Right renal cortex interstitium (tissue), 3 donors: Measurements from ENCODE around the gene CYBA. TPM values are rescaled to one million over a fixed set of nuclear protein-coding genes. Genes with fewer than 3 reads are reported as not detected.

Experiments
- DNase-seq, 3 donors: peaks; one replicate each; pipeline ENCODE4 v3.0.0-alpha.2; 2013; ENCODE audit warnings: low read depth in 3 of 3, low spot score in 2 of 3
- polyA plus RNA-seq, 3 donors: library from polyadenylated mRNA; unstranded; fragments of 120-200 nt; gene quantifications; one replicate each; pipeline ENCODE4 v1.2.1, GENCODE V29; 2013; ENCODE audit not compliant: insufficient read length in 3 of 3

Gene CYBA
- 100 to 1,000 TPM in 1 of 3 donors, 10 to 100 TPM in 2; 71.7 to 102 (median 87.1) TPM for polyA plus RNA-seq

DNA sequence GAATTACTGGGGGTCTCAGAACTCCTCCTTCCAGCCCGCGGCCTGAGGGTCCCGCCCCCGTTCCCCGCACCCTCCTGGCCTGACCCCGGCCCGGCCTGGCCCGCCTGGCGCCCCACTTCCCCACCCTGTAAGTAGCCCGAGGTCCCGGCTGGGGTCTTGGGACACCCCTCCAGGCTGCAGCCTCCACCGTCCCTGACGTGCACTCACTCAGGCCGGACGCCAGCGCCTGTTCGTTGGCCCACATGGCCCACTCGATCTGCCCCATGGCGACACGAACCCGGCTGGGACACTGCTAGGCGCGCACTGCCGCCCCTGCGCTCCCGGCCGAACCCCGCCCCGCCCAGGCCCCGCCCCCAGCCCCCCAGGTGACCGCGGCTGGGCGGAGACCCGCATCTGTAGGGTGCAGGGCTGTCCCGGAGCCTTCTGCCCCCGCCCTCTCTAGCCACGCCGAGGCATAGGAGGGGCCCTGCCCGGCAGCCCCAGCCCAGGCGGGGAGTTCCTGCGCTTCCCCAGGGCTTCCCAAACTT is at the start of gene CYBA:
CYBA (minus strand) TSS at position 305 of the 527 bp plus-strand sequence; CDS start at position 265, 40 bp downstream.
- no peak for DNase-seq

DNA sequence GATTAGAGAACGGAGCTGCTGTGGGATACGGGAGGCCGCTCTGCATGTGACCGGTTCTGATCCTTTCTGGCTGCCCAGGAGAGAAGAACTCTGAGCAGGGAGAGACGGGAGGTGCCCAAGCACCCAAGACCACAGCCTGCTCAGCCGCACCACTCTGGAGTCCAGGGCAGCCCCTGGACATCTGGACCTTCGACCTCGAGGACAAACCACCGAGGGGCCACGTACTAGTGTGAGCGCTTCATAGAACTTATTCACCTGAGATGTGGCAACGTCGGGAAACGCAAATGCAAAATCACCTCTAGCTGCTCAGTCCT is 49.4 kb upstream of the CYBA start:
- no peak for DNase-seq

DNA sequence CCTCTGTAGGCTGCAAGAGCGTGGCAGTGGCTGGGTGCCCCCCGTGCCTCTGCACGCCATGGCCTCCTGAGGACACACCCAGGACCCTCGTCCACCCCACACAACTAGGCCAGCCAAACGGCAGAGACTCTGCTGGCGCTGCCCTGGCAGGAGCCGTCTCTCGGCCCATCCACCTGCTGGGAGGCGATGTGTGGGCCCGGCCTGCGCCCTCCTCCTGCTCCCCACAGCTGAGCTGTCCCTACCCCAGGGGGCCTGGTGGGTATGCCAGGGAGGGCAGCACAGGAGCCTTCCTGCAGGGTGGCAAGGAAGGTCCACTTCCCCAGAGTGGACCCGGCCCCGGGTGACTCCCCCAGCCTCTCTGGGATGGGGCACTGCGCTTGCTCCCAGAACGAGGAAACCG is 48.3 kb upstream of the CYBA start:
- DNase-seq: no peak

DNA sequence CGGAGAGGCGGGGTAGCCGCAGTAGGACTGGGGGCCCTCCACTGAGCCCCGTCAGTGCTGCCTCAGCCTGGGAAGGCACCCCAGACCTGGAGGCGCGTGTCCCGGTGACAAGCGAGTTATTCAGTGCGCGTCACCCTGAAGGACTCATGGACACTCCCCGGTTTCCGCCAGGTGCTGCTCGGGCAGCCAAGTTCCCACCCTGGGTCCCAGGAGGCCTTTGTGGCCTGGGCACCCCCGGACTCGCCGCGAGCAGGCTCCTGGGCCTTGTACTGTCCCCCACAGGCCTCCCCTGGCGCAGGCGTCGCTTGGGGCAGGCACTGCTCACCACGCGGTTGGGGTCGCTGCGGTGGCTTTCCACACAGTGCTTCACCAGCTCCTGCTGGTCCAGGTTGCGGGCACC is 47.8 kb upstream of the CYBA start:
- no peak for DNase-seq

DNA sequence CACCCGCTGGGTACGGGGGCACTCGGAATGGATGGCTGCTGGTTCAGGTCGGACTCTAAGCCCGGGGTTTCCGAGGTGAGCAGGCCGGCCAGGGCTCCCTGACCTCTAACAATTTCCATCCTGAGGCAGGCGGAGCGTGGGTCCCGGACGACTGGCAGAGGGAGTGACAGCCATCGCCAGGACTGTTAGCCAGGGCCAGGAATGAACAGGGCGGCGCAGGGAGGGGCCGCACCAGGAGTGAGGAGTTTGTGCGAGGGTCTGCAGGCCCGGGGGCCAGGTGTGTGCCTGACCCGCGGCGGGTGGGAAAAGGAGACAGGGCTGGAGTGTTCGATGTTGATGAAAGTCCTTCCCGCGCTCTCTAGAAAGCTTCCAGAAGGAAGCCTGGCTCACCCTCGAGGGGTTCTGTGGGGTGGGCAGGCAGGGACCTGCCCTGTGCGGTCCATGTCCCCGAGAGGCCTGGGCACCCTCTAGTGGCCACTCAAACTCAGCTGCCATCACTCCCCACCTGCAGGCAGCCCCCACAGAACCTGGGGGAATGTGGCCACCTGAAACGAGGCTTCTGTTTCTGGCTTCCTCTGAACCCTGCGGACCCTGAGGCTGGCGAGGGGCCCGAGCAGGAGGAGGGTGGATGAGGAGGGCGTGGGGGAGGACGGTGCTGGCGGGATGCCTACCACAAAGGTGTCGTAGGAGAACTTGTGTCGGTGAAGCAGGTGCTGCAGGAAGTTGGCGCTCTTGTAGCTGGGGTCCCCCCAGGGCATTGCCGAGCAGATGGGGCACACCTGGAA is 47.2 kb upstream of the CYBA start:
- DNase-seq: no peak

DNA sequence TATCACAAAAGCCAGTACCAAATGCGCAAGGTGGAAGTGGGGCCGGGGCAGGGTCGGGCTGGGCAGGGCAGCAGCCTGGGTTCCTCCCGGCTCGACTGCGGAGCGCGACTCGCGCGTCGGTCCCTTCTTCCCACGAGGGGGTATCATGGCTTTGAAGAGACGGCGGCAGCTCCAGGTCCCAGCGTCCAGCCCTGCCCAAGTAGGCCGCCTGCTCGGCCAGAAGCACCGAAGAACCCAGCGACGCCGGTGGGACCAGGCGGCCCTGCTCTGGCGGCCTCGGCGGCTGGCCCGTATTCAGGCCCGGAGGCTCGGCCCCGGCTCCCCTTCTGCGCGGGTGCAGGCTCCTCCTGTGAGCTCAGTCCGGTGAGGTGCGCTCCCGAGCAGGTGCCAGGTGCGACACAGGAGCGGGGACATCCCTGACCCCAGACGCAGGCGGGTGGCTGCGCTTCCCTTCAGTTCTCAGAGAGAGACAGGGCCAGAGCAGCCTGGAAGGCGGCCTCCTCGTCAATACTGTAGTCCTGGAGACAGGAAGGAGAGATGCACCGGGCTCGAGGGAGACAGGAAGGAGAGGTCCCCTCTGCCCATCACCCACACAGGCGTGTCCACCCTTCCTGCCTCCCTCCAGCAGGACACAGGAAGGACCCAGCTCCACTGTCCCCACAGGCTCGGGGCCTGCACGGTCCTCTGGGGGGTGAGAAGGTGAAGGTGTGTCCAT is 46.4 kb upstream of the CYBA start:
- no peak for DNase-seq

DNA sequence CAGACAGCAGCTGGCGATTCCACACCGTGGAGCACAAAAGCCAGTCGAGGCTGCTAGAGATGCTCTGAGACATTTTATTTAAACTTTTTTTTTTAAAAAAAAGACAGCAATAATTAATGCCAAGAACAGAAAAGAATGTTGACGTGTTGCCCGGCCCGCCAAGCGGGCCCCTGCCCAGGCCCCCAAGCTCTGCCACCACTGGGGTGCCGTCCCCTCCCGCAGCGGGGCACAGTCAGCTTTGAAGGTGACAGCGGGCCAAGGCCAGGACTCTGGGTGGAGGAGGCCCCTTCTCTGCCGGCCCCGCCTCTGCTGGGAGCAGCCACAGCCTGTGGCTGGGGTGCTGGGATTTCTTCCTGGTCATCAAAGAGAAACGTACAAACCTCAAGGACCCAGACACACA is 45.6 kb upstream of the CYBA start:
- no peak for DNase-seq

DNA sequence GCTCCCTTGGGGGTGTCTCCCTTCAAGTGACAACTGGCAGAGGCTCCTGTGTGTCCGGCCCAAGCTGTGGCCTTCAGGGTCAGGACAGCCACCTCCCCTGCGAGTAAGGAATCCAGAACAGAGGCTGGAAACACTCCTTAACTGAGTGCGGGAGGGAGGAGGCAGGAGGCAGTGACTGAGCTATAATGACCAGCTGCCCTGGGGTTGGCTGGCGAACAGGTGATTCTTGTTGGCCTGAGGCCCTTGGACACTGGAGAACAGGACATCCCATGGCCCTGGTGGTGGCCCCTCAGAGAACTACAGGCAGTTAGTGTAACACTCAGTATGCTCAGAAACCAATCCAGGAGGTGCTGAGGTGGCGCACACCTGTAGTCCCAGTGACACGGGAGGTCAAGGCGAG is 44.9 kb upstream of the CYBA start:
- no peak for DNase-seq

DNA sequence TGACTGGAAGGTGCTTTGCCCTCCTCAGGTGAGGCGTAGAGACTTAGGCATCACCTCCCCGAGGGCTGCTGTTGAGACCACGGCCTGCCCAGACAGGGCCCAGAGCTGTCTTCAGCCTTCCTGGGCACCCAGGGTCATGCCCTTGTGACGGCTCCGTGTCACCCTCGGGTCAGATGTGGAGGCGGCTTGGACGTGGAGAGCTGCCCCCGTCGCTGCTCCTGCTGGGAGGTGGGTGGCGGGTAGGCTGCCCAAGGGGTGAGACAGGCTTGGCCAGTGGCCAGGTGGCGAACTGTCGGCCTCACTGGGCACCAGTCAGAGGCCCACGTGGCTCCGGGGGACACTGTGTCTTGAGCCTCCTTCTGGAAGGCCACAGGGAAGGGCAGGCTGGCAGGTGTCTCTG is 44.4 kb upstream of the CYBA start:
- DNase-seq: no peak

DNA sequence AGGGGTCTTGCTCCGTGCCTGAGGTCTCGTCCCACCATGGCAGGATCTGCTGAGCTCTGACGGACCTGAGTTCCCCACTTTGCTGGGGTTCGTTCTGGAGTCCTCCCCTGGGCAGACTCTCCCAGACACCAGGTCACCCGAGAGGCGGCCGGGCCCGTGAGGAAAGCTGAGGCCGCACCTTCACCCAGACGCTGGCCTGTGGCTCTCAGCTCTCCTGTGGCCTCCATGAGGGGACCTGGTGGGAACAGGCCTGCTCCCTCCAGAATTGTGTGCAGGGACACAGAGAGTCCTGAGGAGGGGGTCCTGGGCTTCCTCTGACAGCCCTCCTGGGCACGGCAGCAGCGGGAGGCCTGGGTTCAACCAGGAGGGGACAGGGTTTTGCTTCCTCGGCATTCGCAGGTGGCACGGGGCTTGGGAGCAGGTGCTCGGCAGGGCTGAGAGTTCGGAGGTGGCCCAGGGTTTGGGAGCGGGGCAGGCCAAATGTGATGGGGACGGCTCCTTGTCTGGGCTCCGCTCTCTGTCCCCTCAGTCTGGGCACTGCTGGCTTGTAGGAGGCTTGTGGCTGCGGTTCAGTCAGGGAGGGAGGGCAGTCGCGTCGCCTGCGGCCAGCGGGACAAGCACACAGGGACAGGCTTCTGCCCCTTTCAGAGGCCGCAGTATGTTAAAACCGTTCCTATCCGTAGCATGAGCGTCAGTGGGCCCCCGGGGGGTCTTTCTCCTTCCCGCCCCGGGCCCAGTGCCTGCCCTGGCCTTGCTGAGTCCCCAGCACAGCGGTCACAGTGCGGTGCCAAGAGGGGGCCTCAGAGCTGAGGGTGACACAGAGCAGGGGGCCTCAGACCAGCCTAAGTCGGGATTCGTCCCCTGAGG is 43.6 kb upstream of the CYBA start:
- no peak for DNase-seq

DNA sequence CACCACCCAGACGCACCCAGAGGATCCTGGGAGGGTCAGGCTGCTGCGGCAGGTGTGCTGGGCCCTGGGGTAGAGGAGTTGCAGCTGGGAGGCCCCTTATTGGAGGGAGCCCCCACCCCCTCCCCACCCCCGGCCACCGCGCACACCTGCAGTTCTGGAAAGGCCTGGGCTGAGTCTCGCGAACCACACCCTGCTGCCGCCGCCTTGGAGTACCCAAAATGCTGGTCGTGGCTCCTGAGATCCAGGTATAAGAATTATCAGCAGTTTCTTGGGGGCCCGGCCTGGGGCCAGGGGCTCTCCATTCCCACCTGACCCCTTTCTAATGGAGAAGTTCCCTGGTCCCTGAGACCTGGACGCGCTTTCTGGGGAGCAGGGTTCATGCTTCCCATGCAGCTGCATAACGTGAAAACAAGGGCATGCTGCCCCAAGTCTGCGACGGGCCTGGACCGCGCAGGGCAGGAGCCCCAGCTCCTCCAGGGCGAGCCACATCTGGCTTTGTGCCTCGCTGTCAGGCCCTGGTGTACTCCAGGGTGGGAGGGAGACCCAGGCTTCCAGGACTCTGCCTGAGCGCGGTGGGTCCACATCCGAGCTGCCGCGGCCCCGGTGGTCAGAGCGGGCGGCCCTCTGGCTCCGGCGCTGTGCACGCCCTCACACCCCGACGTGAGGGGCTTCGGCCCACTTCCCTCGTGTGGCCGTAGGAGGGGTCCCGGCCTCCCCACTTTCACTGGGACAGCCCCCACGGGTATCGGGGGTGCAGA is 42.7 kb upstream of the CYBA start:
- DNase-seq: no peak

DNA sequence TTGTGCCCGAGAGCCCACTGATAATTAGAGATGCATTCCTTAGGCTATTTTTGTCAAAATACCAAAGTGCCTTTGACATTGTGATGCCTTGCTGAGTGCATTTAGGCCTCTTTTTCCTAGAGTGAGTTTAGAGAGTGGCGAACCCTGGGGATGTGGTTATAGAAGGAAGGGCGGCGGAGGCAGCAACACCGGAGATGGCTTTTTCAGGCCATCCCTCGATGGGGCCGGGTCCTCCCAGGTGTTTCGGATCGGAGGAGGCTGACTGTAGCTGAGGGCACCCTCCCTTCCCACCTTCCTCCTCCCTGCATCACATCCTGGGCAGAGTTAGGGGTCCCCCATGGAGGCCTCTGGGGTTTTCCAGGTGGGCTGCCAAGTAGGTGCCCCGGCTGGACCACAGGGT is 42.0 kb upstream of the CYBA start:
- no peak for DNase-seq

DNA sequence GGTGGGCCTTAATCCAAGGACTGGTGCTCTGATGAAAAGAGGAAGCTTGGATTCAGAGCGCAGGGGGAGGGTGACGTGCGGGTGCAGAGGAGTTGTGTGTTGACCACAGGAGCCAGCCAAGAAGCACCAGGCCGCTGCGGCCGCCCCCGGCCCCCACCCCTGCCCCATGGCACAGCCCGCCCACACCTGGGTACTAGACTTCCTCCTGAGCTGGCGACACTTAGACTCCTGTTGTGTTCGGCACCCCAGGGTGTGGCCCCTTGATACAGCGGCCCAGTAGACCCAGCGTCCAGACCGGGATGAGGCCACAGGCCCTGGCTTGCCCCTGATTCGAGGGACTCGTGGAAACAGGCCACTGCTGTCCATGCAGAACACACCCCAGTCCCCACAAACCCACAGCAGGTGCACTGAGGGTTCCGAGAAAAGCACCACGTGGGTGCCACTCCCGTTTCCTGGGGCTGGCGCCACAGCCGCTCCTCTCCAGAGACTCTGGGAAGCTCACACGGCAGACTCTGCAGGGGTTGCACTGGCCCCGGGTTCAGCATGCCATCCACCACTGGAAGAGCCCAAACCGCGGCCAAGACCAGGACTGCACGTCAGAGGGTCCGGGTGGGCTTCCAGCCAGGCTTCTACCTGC is 41.2 kb upstream of the CYBA start:
- no peak for DNase-seq

DNA sequence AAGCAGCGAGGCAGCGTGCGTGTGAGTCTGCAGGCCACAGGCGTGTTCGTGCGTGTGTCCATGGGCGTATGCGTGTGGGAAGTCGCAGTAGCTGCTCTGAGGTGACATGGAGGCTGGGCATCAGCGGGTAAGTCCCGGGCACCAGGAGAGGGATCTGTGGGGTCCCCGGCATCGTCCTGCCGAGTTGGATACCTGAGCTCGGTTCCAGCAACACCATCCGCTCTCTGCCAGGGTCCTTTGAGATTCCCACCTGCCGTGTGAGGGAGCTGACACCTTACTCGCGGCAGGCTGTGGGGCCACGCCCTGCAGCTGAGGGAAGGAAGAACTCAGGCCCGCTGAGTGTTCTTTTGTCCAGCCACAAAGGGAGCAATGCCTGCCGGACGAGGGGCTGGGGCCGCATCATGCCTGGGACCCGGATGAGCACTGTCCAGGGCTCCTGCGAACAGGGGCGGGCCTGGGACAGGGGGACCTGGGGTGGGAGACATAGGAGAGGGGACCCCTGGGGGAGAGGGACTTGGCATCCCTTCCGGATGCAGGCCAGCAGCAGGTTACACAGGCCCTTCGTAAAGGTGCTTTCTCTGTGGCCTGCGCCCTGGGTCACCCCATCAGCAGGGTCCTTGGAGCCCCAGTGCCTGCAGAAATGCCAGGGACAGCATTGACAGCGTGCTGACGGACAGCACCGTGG is 40.4 kb upstream of the CYBA start:
- DNase-seq: no peak

DNA sequence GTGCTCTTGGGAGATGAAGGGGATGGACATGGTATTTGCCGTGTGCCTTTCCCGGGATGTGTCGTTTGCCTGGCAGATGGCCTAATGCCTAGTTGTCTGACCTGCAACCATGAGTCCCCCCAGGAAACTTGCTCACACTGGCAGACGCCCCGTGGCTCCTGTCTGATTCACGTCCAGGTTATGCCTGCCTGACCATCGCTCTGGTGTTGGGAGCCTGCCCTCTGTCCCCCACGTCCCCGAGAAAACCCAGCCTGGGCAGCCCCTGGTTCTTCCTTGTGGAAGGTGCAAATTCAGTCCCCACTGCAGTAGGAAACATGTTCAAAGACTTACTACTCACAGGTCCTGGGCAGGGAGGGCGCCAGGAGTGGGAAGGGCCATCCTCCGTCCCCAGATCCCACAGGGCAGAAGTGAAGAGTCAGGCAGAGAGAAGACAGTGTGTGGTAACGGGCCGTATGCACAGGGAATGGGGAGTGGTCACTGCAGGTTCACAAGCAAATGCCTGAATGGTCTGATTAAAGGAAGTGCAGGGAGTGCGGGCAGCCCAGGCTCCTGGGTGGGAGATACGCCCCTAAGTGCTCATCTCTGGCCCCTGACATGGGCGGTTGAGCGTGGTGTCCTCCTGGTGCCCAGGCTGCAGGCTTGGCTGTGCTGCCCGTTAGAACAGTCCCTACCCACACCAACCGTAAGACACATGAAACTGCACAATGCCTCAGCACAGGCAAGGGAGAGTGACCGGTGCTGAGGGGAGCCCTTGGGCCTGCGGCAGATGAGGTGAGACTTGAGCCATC is 39.7 kb upstream of the CYBA start:
- DNase-seq: no peak

DNA sequence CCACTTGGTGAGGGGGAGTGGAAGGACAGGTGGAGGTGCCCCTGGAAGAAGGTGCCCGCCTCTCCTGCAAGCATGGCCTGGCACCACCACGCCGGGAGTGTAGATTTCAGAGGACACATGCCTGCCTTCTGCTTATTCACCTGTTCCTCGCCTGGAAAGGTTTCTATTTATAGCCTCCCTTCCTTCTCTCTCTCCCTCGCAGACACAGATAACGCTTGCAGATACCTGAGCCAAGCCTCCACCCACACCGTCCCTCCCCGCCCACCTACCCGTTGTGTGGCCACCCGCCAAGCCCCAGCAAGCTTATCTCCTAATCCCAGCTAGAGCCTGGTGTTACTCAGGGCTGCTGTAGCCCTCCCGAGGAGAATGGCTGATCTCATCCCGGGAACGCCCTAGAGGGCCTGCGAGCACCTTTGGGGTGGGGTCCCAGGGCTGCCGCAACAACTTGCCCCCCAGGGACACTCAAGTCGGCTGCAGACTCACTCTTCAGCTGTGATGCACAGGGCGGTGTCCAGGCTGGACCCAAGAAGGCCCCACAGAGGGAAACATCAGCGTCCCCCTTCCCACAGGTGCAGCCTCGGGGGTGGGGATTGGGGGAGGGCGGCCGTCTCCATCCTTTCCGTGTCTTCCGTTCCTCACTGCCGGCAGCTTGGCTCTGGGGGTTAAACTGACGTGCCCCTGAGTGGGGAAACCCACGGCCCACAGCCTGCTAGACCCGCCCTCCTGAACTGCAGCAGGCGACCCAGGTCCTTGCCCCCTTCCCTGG is 37.3 kb upstream of the CYBA start:
- no peak for DNase-seq

DNA sequence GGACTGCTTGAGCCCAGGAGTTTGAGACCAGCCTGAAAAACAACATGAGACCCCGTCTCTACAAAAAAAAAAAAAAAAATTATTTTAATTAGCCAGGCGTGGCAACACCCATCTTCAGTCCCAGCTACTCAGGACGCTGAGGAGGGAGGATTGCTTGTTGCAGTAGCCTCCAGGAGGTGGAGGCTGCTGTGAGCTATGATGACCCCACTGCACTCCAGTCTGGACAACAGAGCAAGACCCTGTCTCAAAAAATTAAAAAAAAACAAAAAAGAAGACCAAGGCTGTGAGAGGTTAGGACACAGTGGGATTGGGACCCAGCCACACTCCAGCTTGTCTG is 36.8 kb upstream of the CYBA start:
- no peak for DNase-seq

DNA sequence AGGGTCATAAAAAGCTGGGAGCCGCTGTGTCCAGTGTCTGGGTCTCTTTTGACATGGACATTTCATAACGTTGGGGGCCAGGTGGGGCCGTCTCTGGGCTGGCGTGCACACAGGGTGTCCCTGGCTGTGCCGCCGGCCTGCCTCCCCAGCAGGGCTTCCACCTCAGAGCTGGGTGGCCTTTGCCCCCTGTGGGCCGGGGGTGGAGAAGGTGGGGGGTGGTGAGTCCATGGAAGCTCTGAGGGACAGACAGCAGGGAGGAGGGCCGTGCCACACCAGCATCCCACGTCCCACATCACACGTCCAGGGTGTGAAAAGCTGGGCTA is 36.4 kb upstream of the CYBA start:
- DNase-seq: no peak
